GM18498 (cell line): ENCODE measurements around the gene DOK6.
"Not testable (repeated sequence)": the region's sequence is repeated elsewhere in the genome, so short reads cannot be mapped to it uniquely, and the experiment has no call there.

Experiments
- ATAC-seq: cut with Tn5 transposase; IDR thresholded peaks from one replicate; pipeline ENCODE4 v1.9.1; 2021; ENCODE audit warnings: mild to moderate bottlenecking, moderate library complexity; ENCODE audit not compliant: unreplicated experiment

The DOK6 gene

DNA sequence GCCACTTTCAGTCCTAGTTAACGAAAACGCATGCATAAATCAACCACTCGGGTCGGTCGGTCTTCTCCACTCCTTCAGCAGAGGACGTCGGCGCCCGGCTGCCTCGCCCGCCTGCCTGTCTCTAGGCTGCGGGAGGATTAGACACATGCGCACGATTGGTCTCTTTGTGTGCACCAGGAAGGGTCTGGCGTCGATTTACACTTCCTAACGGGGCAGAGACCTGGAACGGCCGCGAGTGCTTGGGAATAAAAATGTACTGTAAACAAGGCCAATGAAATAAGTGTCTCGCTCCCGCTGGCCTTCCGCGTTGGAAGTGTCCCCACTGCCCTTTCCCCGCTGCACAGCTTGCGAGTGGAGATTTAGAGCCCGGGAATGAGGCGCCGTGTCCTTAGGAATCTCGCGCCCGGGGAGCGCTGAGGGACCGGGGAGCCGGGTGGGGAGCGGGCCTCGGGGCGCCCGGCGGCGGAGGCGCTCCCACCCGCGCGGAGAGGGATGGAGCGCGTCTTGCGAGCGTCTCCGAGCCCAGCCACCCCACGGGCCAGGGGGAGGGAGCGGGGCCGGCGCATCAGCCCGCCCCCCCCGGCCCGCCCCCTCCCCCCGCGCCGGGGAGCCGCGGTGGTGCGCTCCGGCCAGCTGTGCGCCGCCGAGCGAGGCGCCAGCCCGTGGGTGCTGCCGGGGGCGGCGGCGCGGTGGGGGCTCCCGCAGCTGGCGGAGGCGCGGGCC is at the start of gene DOK6:
Gene DOK6, plus strand, starts transcription at position 636 of the 723 bp plus-strand sequence.
- peak; percentile 25 for ATAC-seq

DNA sequence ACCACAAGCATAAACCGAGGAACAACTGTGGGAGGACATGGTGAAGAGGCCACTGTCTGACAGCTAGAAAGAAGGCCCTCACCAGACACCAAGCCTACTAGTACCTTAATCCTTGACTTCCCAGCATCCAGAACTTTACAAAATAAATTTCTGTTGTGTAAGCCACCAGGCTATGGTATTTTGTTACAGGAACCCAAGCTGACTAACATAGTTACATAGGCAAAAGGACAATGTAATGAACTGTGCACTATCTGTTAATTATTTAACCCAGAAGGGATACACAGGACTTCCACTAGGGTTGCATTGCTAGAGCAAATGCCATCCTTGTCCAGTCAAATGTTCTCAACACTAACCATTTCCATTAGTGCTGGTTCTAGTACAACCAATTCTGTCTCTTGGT is 47.7 kb upstream of the DOK6 start:
- ATAC-seq: no peak

DNA sequence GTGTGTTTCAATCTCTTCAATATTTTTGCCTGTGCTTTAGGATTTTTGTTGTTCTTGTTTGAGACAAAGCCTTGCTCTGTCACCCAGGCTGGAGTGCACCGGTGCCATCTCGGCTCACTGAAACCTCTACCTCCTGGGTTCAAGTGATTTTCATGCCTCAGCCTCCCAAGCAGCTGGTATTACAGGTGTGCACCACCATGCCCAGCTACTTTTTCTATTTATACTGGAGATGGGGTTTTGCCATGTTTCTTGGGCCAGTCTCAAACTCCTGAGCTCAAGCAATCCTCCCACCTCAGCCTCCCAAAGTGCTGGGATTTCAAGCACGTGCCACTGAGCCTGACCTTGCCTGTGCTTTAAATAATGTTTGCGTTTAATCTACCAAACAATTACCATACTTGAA is 43.1 kb upstream of the DOK6 start:
- no peak for ATAC-seq

DNA sequence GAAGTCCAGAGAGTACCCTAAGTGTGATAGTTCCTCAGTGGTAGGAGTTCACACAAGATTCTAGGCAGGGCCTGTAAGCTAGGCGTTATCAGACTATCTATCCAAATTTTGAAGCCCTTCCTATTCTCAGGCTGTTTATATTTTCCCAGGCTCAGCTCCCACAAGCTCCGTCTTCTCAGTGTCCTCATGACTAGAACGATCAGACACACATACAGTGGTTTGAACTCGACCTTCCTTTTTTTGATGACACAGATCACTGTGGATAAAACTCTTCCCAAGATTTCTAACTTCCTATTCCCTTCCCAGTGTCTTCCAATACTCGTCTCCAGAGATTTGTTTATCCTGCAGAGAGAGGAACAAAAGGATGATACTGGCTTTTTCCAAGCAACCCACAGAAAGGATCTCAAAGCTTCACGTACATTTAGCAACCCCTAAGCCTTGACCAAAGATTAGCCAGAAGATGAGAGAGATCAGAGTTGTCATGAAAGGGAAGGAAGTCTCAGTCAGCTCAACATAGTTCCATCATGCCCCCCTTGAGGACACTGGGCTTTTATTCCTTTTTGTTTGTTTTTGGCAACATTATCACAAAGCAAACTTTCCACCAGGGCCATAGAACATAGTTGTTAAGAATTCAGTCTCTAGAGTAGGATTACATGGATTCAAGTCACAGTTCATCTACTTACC is 42.3 kb upstream of the DOK6 start:
- ATAC-seq: no peak

DNA sequence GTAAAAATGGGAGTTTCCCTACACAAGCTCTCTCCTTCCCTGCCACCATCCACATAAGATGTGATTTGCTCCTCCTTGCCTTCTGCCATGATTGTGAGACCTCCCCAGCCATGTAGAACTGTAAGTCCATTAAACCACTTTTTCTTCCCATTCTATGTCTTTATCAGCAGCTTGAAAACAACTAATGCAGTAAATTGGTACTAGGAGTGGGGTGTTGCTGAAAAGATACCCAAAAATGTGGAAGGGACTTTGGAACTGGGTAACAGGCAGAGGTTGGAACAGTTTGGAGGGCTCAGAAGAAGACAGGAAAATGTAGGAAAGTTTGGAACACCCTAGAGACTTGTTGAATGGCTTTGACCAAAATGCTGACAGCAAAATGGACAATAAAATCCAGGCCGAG is 40.9 kb upstream of the DOK6 start:
- ATAC-seq: not testable (repeated sequence)

DNA sequence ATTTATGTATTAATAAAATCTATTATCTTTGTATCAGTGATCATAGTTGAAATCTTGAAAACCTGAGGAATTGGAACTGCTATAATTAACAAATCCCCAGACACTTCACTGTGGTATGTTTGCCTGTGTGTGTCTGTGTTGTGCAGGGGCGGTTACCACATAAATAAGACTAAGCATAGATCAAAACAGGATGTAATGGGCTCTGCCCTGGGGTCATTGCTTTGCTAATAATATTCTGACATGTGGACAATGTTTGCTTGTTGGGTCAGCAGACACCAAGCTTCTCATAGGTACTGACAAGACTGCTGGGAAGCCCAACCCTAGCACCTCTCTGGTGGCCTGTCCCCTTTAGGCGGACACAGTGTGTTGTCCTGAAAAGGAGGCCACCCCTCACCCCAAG is 35.8 kb upstream of the DOK6 start:
- no peak for ATAC-seq

DNA sequence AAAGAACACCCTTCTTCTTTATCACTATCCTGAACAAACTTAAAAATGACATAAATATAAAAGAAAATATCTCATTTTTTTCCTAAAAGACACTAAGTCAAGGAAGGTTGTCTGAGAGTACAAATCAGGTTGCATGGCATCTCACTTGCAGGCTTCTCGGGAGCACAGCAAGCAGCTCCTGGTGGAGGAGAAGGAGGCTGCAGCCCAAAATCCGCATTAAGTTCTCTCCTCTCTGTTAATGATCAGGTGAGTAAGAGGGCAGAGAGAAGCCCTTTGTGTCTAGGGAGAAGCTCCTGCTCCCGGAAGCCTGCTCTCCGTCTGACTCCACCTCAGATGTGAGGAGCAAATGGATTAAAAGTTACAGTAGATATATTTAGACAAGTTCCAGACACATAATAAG is 35.0 kb upstream of the DOK6 start:
- no peak for ATAC-seq

DNA sequence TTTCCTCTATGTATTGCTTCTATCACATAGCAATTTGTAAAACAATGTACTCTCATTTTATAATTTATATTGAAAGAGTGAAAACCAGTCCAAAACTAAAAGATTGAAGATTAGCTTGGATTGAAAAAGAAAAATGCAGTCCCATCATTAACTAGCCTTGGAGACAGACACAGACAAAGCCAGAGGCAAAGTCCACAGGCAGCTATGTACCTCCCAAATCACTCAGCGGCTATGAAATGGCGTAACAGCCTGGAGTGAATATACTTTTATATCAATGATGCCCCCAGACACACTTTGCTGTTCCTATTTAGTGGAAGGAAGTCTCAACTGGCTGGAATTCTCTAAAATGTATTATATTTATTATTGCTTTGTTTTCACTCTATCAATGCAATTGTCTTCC is 33.6 kb upstream of the DOK6 start:
- ATAC-seq: no peak

DNA sequence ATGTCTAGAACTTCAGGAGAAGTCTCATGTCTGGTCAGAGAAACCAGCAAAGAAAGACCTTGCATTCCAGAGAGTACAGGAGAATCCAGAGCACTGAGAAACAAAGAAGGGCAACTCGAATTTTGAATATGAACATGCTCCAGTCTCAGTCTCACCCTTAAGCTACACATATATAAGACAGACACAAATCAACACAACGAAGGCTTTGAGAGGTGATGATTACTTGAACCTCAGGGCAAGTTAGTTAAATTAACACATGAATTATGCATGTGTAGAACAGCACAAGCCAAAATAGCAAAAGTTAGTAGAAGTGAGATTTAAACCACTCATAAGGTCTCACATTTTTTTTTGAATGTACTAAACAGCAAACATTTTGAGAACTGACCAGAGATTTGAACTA is 29.0 kb upstream of the DOK6 start:
- no peak for ATAC-seq

DNA sequence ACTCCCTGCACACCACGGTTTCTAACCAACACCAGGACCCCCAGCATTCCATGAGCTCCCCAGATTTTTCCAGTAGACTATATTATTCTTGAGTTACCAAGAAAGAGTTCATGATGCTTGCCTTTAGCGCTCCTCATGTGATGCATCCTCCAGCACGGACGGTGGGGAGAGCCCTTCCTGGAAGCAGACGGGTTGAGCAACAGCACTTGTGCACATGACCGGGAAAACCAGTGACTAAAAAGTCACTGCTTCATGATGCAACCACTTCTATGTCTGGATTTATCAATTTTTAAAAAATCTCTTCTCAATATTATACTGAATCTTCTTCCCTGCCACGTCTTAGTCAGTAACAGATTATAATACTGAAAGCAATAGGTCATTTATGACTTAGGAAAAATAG is 20.4 kb upstream of the DOK6 start:
- ATAC-seq: no peak

DNA sequence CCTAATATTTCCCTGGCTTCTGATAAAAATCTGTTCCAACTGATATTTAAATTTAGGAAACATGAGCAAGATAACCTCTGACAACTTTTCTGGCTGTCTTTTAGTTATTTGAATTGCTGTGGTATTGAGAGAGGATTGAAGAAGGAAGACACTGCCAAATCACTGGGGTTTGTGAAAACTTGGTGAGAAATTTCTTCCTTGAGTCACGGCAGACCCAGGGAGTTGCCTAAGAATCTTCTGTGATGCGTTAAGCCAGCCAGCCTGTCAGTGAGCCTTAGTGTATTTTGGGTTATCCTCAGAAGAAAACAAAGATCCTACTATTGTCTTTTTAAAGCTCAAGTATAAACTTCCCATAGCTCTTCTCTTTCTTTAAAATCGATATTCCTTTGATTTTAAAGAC is 17.5 kb upstream of the DOK6 start:
- ATAC-seq: no peak

DNA sequence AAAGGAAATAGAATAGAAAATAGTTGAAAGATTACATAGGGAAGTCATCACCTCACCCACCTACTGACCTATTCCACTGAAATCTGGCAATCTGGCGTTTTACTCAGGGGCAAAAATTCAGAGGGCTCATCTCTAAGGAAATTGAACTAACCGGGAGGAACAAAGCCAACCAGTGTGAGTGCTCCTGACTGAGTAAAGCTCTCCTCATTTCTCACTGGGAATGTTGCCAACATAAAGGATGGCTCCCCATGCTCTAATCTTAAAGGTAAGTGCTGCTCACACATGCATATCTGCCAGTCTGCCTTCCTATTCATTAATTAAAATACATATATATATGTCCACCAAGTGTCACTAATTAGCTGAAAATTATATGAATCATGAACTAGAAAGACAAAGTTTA is 13.5 kb upstream of the DOK6 start:
- ATAC-seq: no peak

DNA sequence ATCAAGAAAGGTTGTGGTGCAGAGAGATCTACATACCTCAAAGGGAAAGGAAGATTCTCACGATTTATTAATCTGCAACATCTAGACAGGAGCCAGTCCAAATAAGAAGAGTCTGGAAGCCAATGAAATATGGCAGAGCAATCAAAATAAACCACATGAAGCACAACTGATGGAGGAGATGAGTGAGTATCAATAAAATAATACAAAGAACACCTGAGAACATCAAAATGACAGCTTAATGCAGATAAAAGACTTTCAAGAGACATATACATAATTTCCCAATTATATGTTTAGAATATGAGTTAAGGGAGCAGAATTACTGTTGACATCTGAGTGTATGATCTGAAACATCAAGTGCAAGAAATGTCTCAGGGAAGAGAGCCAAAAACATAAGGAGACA is 12.5 kb upstream of the DOK6 start:
- ATAC-seq: no peak

DNA sequence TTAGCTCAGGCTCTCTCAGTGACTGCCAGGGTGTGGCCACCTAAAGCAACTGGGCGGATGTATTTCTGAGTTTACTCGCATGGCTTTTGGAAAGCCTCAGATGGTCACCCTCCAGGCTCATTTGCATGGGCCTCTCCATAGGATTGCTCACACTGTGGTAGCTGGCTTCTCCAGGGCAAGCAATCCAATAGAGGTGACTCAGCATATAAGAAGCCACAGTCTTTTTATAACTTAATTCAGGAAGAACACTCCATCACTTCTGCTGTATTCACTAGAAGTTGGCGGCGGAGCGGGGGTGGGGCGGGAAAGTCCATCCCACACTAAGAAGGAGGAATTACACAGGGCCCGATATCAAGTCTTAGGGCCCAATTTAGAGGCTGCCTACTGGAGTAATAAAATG is 3.6 kb upstream of the DOK6 start:
- ATAC-seq: no peak

DNA sequence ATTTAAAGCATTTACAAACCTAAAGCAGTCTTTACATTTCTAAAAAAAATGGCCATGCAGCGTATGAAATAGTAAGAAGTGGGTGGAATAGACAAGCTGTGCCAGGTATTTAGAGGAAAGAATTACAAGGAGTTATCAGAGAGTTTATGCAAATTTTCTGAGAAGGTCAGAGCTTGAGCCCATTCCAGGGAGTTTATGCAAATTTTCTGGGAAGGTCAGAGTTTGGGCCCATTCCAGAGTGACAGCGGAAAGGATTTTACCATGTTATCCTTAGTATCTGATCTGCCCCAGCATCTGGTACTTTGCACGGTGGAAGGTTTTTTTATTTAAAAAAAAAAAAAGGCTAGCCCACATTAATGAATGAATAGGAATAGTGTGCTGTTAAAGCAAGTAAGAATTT is 1.4 kb upstream of the DOK6 start:
- ATAC-seq: no peak

DNA sequence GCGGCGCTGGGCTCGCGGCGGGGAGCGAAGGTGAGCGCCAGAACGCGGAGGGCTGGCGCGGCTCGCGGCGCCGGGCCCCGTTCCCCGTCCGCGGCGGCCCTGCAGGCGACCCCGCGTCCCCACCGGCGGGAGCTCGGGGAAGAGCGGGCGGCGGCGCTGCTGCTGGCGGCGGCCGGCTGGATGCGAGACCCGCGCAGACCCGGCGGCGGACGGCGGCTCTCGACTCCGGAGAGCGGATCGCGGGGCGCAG is 213 bp downstream of the DOK6 start:
- peak; percentile 44 for ATAC-seq

DNA sequence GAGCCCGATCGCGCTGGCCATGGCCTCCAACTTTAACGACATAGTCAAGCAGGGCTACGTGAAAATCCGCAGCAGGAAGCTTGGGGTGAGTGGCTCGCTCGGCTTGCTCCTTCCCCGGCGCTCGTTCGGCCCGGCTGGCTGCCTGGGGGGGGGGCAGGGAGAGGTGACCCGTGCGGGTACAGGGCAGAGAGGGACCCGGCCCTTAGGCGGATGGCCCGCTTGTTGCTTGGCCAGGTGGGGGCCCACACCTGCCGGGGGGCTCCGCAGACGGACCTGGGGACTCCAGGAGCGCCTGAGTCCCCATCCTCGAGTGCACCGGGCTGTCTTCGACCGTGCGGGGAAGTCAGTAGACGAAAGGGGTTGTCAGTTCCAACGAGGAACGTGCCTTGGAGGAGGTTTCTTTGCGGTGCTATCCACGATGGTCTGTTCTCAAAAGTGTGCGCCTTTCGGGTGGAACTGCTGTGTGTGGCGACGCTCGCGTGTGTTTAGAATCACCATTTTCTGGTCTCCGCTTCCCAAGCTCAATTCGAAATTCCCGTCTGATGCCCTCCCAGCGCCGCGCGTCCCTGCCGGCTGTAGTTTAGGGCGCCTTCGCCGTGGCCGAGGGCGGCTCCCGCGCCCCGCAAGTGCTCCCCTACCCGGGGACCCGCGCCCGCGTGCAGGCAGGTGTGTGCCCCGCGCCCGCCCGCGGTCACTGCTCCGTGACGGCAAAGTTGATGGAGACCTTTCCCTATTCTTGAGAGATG is 711 bp downstream of the DOK6 start:
- peak; percentile 25 for ATAC-seq

DNA sequence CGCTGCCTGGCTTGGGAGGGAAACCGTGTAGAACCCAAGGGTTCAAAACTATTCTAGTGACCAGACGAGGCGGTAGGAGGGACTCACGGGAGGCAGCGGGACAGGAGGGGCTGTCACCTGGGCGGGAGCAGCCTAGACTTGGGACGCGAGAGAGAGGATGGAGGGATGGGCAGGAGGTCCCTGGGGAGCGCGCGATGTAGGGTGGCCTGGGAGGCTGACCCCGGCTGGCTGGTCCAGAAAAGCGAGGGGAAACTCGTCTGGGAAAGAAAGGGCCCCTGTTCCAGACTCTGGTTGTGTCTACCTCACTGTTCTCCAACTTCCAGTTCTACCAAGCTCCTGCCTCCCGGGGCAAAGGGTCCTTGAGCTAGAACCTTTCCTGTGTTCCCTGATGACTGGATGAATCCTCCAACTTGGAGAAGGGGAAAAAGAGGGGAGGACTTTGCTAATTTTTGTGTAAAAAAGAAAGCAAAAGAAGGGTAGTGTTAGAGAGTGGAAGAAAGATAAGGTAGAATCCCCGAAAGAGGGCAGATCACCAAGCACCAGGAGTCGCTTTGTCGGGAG is 1.4 kb downstream of the DOK6 start:
- no peak for ATAC-seq

DNA sequence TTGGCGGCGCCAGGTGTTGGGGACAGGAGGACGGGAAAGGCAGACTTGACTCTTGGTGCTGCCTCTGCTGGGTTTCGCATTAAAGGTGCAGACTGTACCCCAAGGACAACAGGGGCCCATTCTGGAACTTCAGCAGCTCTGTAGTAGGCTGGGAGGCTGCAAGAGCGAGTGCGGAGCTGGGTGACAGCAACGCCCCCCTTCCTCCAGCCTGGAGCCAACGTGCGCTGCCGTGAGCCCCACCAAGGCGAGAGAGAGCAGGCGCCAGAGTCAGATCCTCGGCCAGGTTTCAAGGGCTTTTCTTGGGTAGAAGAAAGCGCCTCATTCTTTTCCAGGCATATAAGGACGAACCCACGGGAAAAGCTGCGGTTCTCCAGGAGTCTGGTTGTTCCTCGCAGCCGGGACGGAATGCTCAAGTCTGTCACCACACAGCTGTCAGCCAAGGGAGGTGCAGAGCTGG is 1.9 kb downstream of the DOK6 start:
- ATAC-seq: no peak

DNA sequence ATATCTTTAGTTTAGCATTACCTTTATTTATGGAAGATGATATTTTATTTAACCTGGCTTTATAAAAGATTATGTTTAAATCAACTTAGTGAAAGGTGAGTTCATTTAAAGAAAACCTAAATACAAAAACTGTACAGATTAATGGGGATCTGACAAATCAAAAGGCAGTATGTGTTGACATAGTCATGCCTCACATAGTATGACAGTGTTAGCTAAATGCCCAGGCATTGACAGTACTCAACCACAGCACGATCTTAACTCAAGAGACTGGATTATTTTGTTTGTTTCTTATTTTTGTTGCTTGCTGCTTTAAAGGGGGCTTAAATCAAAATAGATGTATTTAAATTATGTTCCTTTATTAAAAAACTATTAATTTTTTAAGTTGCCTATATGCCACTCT is 7.8 kb downstream of the DOK6 start:
- no peak for ATAC-seq

DNA sequence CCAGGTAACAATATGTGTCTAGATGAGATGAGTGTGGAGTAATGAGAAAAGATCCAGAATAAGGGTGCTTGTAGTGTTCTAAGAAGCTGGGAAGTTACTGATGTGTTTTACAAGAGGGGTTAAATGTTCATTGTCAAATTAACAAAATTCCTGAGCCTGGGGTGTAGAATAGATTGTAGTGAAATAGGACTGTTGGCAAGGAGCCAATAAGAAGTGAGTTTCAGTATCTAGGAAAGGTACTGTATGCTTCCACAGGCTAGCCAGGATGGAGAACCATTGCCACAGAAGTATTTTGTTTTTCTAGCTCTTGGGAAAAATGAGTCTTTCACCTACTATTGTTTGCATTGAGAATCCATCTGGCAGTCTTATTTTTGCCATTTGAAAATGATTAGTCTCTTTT is 10.5 kb downstream of the DOK6 start:
- ATAC-seq: no peak

DNA sequence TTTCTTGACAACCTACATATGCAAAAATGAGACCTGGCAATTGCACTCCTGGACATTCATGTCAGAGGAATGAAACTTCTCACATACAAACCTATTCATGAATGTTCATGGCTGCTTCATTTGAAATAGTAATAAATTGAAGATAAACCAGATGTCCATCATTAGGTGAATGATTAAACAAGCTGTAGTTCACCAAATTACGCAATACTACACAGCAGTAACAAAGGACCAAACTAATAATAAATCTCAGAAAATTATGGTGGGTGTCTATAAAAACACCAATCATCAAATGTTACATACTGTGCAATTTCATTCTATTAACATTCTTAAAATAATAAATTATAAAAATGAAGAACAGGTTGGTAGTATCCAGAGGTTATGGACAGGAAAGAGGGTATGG is 13.5 kb downstream of the DOK6 start:
- no peak for ATAC-seq
